ENCODE results near the gene ZNF618.

DNA sequence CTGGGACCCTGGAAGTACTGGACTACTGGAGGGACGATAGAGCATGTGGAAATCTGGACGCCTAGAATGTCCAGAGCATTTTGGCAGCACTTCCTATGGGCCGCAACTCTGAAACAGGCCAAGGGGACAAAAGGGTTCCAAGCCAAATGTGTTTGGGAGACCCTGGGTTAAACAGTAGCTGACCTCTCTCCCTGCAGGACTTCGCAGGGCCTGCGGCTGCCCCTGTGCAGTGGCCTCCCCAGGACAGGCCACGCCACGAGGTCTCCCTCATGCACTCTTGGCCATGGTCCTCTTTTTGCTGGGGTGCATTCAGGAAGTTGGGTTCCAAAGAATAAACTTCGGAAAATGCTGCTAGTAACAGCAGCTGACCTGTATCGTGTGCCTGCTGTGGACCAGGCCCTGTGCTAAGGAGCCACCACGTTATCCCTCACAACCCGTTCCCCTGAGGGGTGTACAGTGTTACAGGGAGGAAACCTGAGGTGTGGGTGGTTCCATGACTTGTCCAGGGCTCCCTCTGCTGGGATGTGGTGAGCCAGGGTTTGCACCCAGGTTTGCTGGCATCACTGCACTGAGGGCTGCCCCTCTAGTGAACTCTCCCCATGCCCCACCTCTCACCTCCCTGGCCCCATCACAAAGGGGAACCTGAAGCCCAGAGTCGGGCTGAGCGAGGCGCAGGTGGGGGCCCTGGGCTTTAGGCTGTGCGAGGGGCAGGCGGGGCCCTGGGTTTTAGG is 122.6 kb downstream of the ZNF618 start:
- TF ChIP-seq, protein P1, sequence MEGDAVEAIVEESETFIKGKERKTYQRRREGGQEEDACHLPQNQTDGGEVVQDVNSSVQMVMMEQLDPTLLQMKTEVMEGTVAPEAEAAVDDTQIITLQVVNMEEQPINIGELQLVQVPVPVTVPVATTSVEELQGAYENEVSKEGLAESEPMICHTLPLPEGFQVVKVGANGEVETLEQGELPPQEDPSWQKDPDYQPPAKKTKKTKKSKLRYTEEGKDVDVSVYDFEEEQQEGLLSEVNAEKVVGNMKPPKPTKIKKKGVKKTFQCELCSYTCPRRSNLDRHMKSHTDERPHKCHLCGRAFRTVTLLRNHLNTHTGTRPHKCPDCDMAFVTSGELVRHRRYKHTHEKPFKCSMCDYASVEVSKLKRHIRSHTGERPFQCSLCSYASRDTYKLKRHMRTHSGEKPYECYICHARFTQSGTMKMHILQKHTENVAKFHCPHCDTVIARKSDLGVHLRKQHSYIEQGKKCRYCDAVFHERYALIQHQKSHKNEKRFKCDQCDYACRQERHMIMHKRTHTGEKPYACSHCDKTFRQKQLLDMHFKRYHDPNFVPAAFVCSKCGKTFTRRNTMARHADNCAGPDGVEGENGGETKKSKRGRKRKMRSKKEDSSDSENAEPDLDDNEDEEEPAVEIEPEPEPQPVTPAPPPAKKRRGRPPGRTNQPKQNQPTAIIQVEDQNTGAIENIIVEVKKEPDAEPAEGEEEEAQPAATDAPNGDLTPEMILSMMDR (conservative IDR thresholded peaks at IDR 0.05; ENCODE audit: low read depth, low read length), result peak; percentile 56
- TF ChIP-seq EZH2 (IDR thresholded peaks at IDR 0.05; ENCODE audit: borderline replicate concordance, low read depth, low read length, poor library complexity, severe bottlenecking), result no peak

All from A673 (cell line).